ENCODE results near the gene LRATD1. TPM values are rescaled to one million over a fixed set of nuclear protein-coding genes. Genes with fewer than 3 reads are reported as not detected.
"Not testable (repeated sequence)": the region's sequence is repeated elsewhere in the genome, so short reads cannot be mapped to it uniquely, and the experiment has no call there.

Gene LRATD1
- total RNA-seq, 1 donor from 2014 or later = 1.9 TPM

DNA sequence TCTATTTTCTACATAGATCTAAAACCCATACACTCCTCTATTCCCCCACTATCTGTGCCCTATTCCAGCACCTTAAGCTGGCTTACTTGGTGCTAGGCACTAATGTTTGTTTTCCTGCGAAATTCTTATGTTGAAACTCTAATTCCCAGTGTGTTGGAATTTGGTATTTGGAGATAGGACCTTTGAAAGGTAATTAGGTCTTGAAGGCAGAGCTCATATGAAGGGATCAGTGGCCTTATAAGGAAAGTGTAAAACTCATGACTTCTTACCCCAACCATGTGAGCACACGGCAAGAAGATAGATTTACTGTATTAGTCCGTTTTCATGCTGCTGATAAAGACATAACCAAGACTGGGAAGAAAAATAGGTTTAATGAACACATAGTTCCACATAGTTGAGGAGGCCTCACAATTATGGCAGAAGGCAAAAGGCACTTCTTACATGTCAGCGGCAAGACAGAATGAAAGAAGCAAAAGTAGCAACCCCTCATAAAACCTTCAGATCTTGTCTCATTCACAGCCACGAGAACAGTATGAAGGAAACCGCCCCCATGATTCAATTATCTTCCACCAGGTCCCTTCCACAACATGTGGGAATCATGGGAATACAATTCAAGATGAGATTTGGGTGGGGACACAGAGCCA, 10.5 kb upstream of the LRATD1 start:
- Mint-ChIP-seq H3K36me3 (no peaks in the 10 kb centered on the region), H3K9me3 (no peaks in the 10 kb centered on the region), H3K27me3 (ENCODE audit: insufficient read depth, low read depth) (peaks cover 2% of the 10 kb centered on the region), H3K4me3 (no peak overlapping the region), H3K4me1 (no peaks in the 10 kb centered on the region), H3K27ac (no peak overlapping the region)
- Histone ChIP-seq H3K4me2 (no peak overlapping the region), H3K9ac (no peak overlapping the region), H4K20me1 (ENCODE audit: low read depth) (no peaks in the 10 kb centered on the region), H3K9me3 (ENCODE audit: low read depth) (no peaks in the 10 kb centered on the region), H3K27ac (no peak overlapping the region), H3F3A (ENCODE audit: low read depth) (no peaks in the 10 kb centered on the region), H3K4me1 (no peaks in the 10 kb centered on the region), H3K79me2 (ENCODE audit: low read depth) (no peaks in the 10 kb centered on the region), H3K27me3 (no peaks in the 10 kb centered on the region), H3K36me3 (no peaks in the 10 kb centered on the region), H3K4me3 (no peak overlapping the region), H2AFZ (replicated peaks) (no peak overlapping the region)
- DNase-seq (ENCODE audit: low spot score) = no peak
- TF ChIP-seq EZH2 (IDR thresholded peaks at IDR 0.05) = no peak
- no peak for TF ChIP-seq EZH2phosphoT487 (IDR thresholded peaks at IDR 0.05)
- TF ChIP-seq, protein P1, sequence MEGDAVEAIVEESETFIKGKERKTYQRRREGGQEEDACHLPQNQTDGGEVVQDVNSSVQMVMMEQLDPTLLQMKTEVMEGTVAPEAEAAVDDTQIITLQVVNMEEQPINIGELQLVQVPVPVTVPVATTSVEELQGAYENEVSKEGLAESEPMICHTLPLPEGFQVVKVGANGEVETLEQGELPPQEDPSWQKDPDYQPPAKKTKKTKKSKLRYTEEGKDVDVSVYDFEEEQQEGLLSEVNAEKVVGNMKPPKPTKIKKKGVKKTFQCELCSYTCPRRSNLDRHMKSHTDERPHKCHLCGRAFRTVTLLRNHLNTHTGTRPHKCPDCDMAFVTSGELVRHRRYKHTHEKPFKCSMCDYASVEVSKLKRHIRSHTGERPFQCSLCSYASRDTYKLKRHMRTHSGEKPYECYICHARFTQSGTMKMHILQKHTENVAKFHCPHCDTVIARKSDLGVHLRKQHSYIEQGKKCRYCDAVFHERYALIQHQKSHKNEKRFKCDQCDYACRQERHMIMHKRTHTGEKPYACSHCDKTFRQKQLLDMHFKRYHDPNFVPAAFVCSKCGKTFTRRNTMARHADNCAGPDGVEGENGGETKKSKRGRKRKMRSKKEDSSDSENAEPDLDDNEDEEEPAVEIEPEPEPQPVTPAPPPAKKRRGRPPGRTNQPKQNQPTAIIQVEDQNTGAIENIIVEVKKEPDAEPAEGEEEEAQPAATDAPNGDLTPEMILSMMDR (IDR thresholded peaks at IDR 0.05) = no peak

DNA sequence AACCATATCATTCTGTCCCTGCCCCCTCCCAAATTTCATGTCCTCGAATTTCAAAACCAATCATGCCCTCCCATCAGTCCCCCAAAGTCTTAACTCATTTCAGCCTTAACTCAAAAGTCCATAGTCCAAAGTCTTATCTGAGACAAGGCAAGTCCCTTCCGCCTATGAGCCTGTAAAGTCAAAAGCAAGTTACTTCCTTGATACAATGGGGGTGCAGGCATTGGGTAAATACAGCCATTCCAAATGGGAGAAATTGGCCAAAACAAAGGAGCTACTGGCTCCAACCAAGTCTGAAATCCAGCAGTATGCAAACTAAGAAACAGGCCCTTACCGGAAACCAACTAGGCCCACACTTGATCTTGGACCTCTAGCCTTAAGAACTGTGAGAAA, 10.0 kb upstream of the LRATD1 start:
- H3K27ac ChIP-seq; H3K4me2 ChIP-seq; H3F3A ChIP-seq (ENCODE audit: low read depth); H3K79me2 ChIP-seq (ENCODE audit: low read depth); H3K36me3 Mint-ChIP-seq; H3K27me3 ChIP-seq; H2AFZ ChIP-seq (replicated peaks); H3K36me3 ChIP-seq; H3K4me1 Mint-ChIP-seq; H3K27ac Mint-ChIP-seq; H3K4me3 ChIP-seq; DNase-seq (ENCODE audit: low spot score); H3K9me3 Mint-ChIP-seq; H3K4me1 ChIP-seq; H3K27me3 Mint-ChIP-seq (ENCODE audit: insufficient read depth, low read depth); H3K9ac ChIP-seq; H3K4me3 Mint-ChIP-seq; H3K9me3 ChIP-seq (ENCODE audit: low read depth); H4K20me1 ChIP-seq (ENCODE audit: low read depth): not testable (repeated sequence)

DNA sequence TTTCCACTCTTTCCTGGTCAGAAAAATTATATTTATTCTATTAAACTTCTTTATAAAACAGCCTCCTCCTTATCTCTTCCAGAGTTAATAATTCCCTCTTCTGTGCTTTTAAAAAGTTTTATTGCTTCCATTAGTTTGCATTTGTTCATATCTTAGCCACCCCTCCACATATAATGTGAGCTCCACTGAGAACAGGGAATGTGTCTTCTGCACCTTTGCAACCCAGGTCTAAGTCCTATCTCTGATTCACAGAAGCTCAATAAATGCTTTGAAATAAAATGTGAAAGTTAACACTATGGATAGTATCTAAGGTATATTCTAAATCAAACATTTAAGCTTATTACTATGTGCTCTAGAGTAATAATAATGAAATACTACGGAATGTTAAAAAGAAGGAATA, 9.3 kb upstream of the LRATD1 start:
- H3K27me3 ChIP-seq = no peaks in the 10 kb centered on the region
- no peaks in the 10 kb centered on the region for H3K36me3 Mint-ChIP-seq
- H3K4me3 ChIP-seq = no peak overlapping the region
- no peaks in the 10 kb centered on the region for H3K36me3 ChIP-seq
- DNase-seq (ENCODE audit: low spot score) = no peak
- H3K9me3 Mint-ChIP-seq = no peaks in the 10 kb centered on the region
- H4K20me1 ChIP-seq (ENCODE audit: low read depth) = no peaks in the 10 kb centered on the region
- no peaks in the 10 kb centered on the region for H3K4me1 Mint-ChIP-seq
- no peaks in the 10 kb centered on the region for H3K4me1 ChIP-seq
- H3K27ac Mint-ChIP-seq = no peak overlapping the region
- H2AFZ ChIP-seq (replicated peaks) = no peak overlapping the region
- H3K9ac ChIP-seq = no peak overlapping the region
- no peak for TF ChIP-seq EZH2 (IDR thresholded peaks at IDR 0.05)
- no peak for TF ChIP-seq EZH2phosphoT487 (IDR thresholded peaks at IDR 0.05)
- TF ChIP-seq, protein P1 (IDR thresholded peaks at IDR 0.05) = no peak
- peaks cover 2% of the 10 kb centered on the region for H3K27me3 Mint-ChIP-seq (ENCODE audit: insufficient read depth, low read depth)
- H3F3A ChIP-seq (ENCODE audit: low read depth) = no peaks in the 10 kb centered on the region
- H3K9me3 ChIP-seq (ENCODE audit: low read depth) = no peaks in the 10 kb centered on the region
- no peak overlapping the region for H3K27ac ChIP-seq
- H3K4me3 Mint-ChIP-seq = no peak overlapping the region
- no peak overlapping the region for H3K4me2 ChIP-seq
- no peaks in the 10 kb centered on the region for H3K79me2 ChIP-seq (ENCODE audit: low read depth)

DNA sequence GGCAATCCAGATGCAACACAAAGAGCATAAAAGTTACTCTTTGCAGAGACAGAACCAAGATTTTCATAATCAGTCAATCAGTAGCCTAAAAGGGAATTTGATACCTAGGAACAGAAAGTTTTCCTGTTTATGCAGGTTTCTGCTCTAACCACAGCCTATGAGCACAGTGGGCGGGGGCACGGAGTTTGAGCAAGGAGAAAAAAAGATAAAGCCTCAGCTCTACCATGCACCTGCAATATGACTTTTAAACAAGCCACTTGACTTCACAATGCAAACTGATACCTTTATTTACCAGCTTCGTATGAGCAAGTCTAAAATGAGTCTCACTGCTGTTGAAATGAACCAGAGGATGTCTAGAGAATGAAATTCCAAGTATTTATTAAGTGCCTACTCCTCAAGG, 5.6 kb upstream of the LRATD1 start:
- H4K20me1 ChIP-seq (ENCODE audit: low read depth) = no peaks in the 10 kb centered on the region
- DNase-seq (ENCODE audit: low spot score) = no peak
- no peaks in the 10 kb centered on the region for H3K4me1 ChIP-seq
- no peaks in the 10 kb centered on the region for H3K36me3 ChIP-seq
- no peak overlapping the region for H2AFZ ChIP-seq (replicated peaks)
- no peaks in the 10 kb centered on the region for H3K79me2 ChIP-seq (ENCODE audit: low read depth)
- no peaks in the 10 kb centered on the region for H3K9me3 ChIP-seq (ENCODE audit: low read depth)
- H3K27me3 ChIP-seq = peaks cover 25% of the 10 kb centered on the region
- peaks cover 5% of the 10 kb centered on the region for H3K4me1 Mint-ChIP-seq
- TF ChIP-seq EZH2phosphoT487 (IDR thresholded peaks at IDR 0.05) = no peak
- no peak for TF ChIP-seq EZH2 (IDR thresholded peaks at IDR 0.05)
- TF ChIP-seq, protein P1 (IDR thresholded peaks at IDR 0.05) = no peak
- no peak overlapping the region for H3K4me3 Mint-ChIP-seq
- H3K9me3 Mint-ChIP-seq = no peaks in the 10 kb centered on the region
- no peak overlapping the region for H3K27ac Mint-ChIP-seq
- no peak overlapping the region for H3K4me3 ChIP-seq
- H3F3A ChIP-seq (ENCODE audit: low read depth) = no peaks in the 10 kb centered on the region
- no peak overlapping the region for H3K9ac ChIP-seq
- no peak overlapping the region for H3K27ac ChIP-seq
- H3K36me3 Mint-ChIP-seq = no peaks in the 10 kb centered on the region
- H3K4me2 ChIP-seq = no peak overlapping the region
- peaks cover 7% of the 10 kb centered on the region for H3K27me3 Mint-ChIP-seq (ENCODE audit: insufficient read depth, low read depth)

Measured in neural progenitor cell (in vitro differentiated cells).